GM18868 (cell line): ENCODE measurements around the gene ZNF277.

Experiments used
- ATAC-seq: cut with Tn5 transposase; IDR thresholded peaks from one replicate; pipeline ENCODE4 v1.9.1; 2021; ENCODE audit warnings: mild to moderate bottlenecking, moderate library complexity; ENCODE audit not compliant: unreplicated experiment

Gene ZNF277

GRCh38 chr7:112206991-112207592 lies 597 bp downstream of the ZNF277 start:
- no peak for ATAC-seq

- ATAC-seq: no peak
Observed at GRCh38 chr7:112207765-112208164, 1.3 kb downstream of the ZNF277 start.

- no peak for ATAC-seq
Observed at GRCh38 chr7:112211348-112211907, 4.9 kb downstream of the ZNF277 start.

GRCh38 chr7:112212571-112212970 lies 6.1 kb downstream of the ZNF277 start:
- ATAC-seq: no peak

GRCh38 chr7:112213735-112214134 lies 7.2 kb downstream of the ZNF277 start:
- ATAC-seq: no peak

GRCh38 chr7:112214268-112214667 lies 7.8 kb downstream of the ZNF277 start:
- ATAC-seq: no peak

- ATAC-seq: no peak
Observed at GRCh38 chr7:112214883-112215282, 8.4 kb downstream of the ZNF277 start.

GRCh38 chr7:112215787-112216186 lies 9.3 kb downstream of the ZNF277 start:
- ATAC-seq: no peak

GRCh38 chr7:112220877-112221434 lies 14.5 kb downstream of the ZNF277 start:
- no peak for ATAC-seq

- no peak for ATAC-seq
Observed at GRCh38 chr7:112223310-112223709, 16.8 kb downstream of the ZNF277 start.

GRCh38 chr7:112224186-112224585 lies 17.7 kb downstream of the ZNF277 start:
- no peak for ATAC-seq

- no peak for ATAC-seq
Observed at GRCh38 chr7:112225006-112225405, 18.5 kb downstream of the ZNF277 start.

- no peak for ATAC-seq
Observed at GRCh38 chr7:112226701-112227276, 20.3 kb downstream of the ZNF277 start.

- no peak for ATAC-seq
Observed at GRCh38 chr7:112228632-112229031, 22.1 kb downstream of the ZNF277 start.

GRCh38 chr7:112232212-112232978 lies 25.9 kb downstream of the ZNF277 start:
- no peak for ATAC-seq

- ATAC-seq: no peak
Observed at GRCh38 chr7:112233048-112233697, 26.7 kb downstream of the ZNF277 start.

- ATAC-seq: no peak
Observed at GRCh38 chr7:112234147-112234546, 27.7 kb downstream of the ZNF277 start.

- ATAC-seq: no peak
Observed at GRCh38 chr7:112236597-112236996, 30.1 kb downstream of the ZNF277 start.

GRCh38 chr7:112238330-112238729 lies 31.8 kb downstream of the ZNF277 start:
- no peak for ATAC-seq

- no peak for ATAC-seq
Observed at GRCh38 chr7:112238852-112239610, 32.5 kb downstream of the ZNF277 start.
